Smooth muscle cell (in vitro differentiated cells): Measurements from ENCODE around the gene SMPD4. TPM values are rescaled to one million over a fixed set of nuclear protein-coding genes. Genes with fewer than 3 reads are reported as not detected.
"Not testable (repeated sequence)": the region's sequence is repeated elsewhere in the genome, so short reads cannot be mapped to it uniquely, and the experiment has no call there.

ENCODE experiments used
- DNase-seq: peaks from one replicate; lab custom pipeline; 2025; ENCODE audit not compliant: unreplicated experiment; lab: John Stamatoyannopoulos, UW
- H2AFZ ChIP-seq: fragments of 200-600 bp; sonication (generic); 2 replicates; pipeline ENCODE4 v1.6.0; 2016; ENCODE audit warnings: antibody characterized with exemption, low read depth, mild to moderate bottlenecking
- H3F3A ChIP-seq: fragments of 200-600 bp; sonication (generic); 2 replicates; pipeline ENCODE4 v1.6.0; 2017; ENCODE audit warnings: antibody characterized with exemption, low read depth
- H3K27ac ChIP-seq: fragments of 200-600 bp; sonication (generic); 2 replicates; pipeline ENCODE4 v1.5.1; 2016; ENCODE audit warnings: low read depth, mild to moderate bottlenecking
- H3K27me3 ChIP-seq: fragments of 200-600 bp; sonication (generic); 2 replicates; pipeline ENCODE4 v1.6.1; 2016; ENCODE audit warnings: low read depth, mild to moderate bottlenecking
- H3K36me3 ChIP-seq: fragments of 200-600 bp; sonication (generic); 2 replicates; pipeline ENCODE4 v1.5.1; 2016; ENCODE audit warnings: low read depth
- H3K4me1 ChIP-seq: fragments of 200-600 bp; sonication (generic); 2 replicates; pipeline ENCODE4 v1.5.1; 2016; ENCODE audit warnings: low read depth
- H3K4me2 ChIP-seq: fragments of 200-600 bp; sonication (generic); 2 replicates; pipeline ENCODE4 v1.6.0; 2016; ENCODE audit warnings: mild to moderate bottlenecking
- H3K4me3 ChIP-seq: fragments of 200-600 bp; sonication (generic); 2 replicates; pipeline ENCODE4 v1.5.1; 2016; ENCODE audit warnings: mild to moderate bottlenecking
- H3K79me2 ChIP-seq: fragments of 200-600 bp; sonication (generic); 2 replicates; pipeline ENCODE4 v1.6.0; 2016; ENCODE audit warnings: low read depth, mild to moderate bottlenecking
- H3K9ac ChIP-seq: fragments of 200-600 bp; sonication (generic); 2 replicates; pipeline ENCODE4 v1.6.0; 2016; ENCODE audit warnings: low read depth
- H3K9me3 ChIP-seq: fragments of 200-600 bp; sonication (generic); replicated peaks from 2 replicates; pipeline ENCODE4 v1.5.1; 2016; ENCODE audit warnings: low read depth
- H4K20me1 ChIP-seq: fragments of 200-600 bp; sonication (generic); 2 replicates; pipeline ENCODE4 v1.6.0; 2016; ENCODE audit warnings: low read depth
- WGBS: methylation state at CpG from one replicate; pipeline ENCODE4 v1.1.7; 2016; ENCODE audit warnings: low lambda C conversion rate; 5-methylcytosine and 5-hydroxymethylcytosine counted together
- polyA plus RNA-seq: library from polyadenylated mRNA; unstranded; fragments of >200 nt; fragmentation: Nextera tagmentation; extraction: Ambion mirVana; gene quantifications from 2 replicates; pipeline ENCODE4 v1.2.1, GENCODE V29; 2016
- total RNA-seq: library from RNA; depleted of rRNA; stranded (reverse); fragments of >200 nt; gene quantifications from 2 replicates; pipeline ENCODE4 v1.2.3, GENCODE V29; 2014
- TF ChIP-seq, protein P1 (sequence below): fragments of 200-600 bp; sonication (generic); IDR thresholded peaks from 2 replicates; pipeline ENCODE4 v1.5.1; 2017; ENCODE audit warnings: borderline replicate concordance, mild to moderate bottlenecking, antibody characterized with exemption; ENCODE audit not compliant: insufficient read depth, poor library complexity, severe bottlenecking

Gene SMPD4
- total and polyA plus RNA-seq, 2 experiments from 2014 or later, result 29.8 to 53.6 TPM

GRCh38 chr2:130138326-130138725, 43.1 kb downstream of the SMPD4 start:
- not testable (repeated sequence) for H3K27ac ChIP-seq, H3K4me1 ChIP-seq, H3K36me3 ChIP-seq, H3K4me2 ChIP-seq, H3K9ac ChIP-seq, H2AFZ ChIP-seq, DNase-seq, H3K9me3 ChIP-seq, H4K20me1 ChIP-seq, H3F3A ChIP-seq, H3K27me3 ChIP-seq, H3K4me3 ChIP-seq
- H3K79me2 ChIP-seq, result peaks cover 23% of the 10 kb centered on the region
- 95% methylated on average over 6 of the region's 13 CpGs for WGBS

DNA sequence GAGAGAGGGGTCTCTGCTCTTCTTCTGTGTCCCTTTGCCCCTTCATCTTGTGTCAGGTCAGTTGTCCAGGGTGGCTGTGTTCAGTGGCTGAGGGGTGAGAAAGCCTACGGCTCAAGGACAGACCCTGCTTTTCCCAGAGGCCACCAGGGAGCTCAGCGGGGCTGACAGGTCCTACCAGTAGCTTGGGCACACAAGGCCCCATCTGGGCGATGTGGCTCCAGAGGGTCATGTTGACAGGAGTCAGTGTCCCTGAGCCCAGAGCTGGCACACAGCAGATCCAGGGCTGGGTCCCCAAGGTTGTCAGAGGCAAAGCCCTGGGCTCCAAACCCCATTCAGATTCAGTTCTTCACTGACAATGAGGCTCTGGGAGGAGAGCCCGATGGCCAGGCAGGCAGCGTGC, 44.3 kb downstream of the SMPD4 start:
- H3K27me3 ChIP-seq, DNase-seq, H3K9me3 ChIP-seq, H3K9ac ChIP-seq, H3K36me3 ChIP-seq, H4K20me1 ChIP-seq, H3K27ac ChIP-seq, H3K4me1 ChIP-seq, H3K4me3 ChIP-seq, H2AFZ ChIP-seq, H3K4me2 ChIP-seq, H3F3A ChIP-seq: not testable (repeated sequence)
- WGBS, result 98% methylated on average over 5 of the region's 5 CpGs
- H3K79me2 ChIP-seq, result peaks cover 35% of the 10 kb centered on the region

DNA sequence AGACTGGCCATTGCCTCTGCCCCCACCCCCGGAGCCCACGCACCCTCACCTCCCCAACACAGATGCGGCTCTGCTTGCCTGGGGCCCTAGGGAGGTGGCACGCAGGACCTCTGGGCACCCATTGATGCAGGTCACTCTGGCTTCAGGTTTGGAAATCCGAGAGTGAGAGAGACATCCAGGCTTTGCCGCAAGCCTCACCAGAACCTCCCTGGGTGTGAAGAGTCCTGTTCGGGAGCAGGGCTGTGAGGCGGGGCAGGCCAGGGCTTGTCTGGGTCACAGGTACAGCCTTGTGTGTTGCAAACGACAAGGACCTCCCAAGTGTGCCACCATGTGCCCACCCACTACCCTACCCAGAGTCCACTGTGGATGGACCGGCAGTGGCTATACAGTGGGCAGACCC, 44.9 kb downstream of the SMPD4 start:
- H3K9ac ChIP-seq, DNase-seq, H3K27ac ChIP-seq, H2AFZ ChIP-seq, H4K20me1 ChIP-seq, H3K4me3 ChIP-seq, H3K4me1 ChIP-seq, H3K36me3 ChIP-seq, H3F3A ChIP-seq, H3K4me2 ChIP-seq, H3K27me3 ChIP-seq, H3K9me3 ChIP-seq: not testable (repeated sequence)
- WGBS, result 93% methylated on average over 9 of the region's 10 CpGs
- H3K79me2 ChIP-seq, result peaks cover 39% of the 10 kb centered on the region

DNA sequence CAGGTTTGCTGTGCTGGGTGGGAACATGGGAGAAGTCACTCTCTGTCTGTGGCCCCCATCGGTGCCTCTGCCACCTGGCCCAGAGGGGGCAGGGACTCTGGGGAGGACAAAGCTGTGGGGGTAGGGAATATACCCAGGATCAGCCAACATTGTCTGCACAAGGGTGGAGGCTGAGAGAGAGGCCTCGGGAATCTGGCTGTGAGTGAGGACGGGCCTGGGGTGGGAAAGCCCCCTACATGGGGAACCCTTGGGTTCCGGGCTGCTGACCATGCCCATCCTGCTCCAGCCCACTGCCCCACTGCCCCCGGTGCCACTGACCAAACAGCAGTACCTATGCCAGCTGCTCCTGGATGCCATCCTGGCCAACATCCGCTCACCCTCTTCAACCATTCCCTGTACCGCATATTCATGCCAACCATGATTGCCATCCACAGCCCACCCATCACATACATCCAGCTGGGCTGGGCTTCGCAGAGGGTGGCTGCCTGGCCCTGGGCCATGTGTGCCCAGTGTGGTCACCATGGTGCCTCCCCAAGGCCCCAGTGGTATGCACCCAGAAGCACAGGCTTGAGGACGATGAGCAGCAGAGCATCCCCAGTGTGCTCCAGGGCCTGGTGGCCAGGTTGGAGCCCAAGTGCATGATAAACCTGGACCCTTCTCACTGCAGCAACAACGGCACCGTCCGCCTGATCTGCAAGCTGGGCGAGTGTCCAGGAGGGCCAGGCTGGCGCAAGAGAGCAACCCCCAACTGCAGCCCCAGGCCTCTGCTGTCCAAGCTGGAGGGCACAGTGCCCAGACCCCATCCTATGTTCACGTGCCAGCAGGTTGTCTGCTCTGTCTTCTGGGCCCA, 45.5 kb downstream of the SMPD4 start:
- no peaks in the 10 kb centered on the region for H3K4me1 ChIP-seq
- no peaks in the 10 kb centered on the region for H3K27me3 ChIP-seq
- H3K9ac ChIP-seq, result no peak overlapping the region
- H3K4me3 ChIP-seq, result no peak overlapping the region
- H3K9me3 ChIP-seq, result no peaks in the 10 kb centered on the region
- peaks cover 39% of the 10 kb centered on the region for H3K79me2 ChIP-seq
- 97% methylated on average over 14 of the region's 15 CpGs for WGBS
- no peaks in the 10 kb centered on the region for H3F3A ChIP-seq
- DNase-seq, result no peak
- H3K27ac ChIP-seq, result no peak overlapping the region
- no peak overlapping the region for H2AFZ ChIP-seq
- no peaks in the 10 kb centered on the region for H4K20me1 ChIP-seq
- no peak overlapping the region for H3K4me2 ChIP-seq
- no peaks in the 10 kb centered on the region for H3K36me3 ChIP-seq
- TF ChIP-seq, protein P1, sequence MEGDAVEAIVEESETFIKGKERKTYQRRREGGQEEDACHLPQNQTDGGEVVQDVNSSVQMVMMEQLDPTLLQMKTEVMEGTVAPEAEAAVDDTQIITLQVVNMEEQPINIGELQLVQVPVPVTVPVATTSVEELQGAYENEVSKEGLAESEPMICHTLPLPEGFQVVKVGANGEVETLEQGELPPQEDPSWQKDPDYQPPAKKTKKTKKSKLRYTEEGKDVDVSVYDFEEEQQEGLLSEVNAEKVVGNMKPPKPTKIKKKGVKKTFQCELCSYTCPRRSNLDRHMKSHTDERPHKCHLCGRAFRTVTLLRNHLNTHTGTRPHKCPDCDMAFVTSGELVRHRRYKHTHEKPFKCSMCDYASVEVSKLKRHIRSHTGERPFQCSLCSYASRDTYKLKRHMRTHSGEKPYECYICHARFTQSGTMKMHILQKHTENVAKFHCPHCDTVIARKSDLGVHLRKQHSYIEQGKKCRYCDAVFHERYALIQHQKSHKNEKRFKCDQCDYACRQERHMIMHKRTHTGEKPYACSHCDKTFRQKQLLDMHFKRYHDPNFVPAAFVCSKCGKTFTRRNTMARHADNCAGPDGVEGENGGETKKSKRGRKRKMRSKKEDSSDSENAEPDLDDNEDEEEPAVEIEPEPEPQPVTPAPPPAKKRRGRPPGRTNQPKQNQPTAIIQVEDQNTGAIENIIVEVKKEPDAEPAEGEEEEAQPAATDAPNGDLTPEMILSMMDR, result no peak

DNA sequence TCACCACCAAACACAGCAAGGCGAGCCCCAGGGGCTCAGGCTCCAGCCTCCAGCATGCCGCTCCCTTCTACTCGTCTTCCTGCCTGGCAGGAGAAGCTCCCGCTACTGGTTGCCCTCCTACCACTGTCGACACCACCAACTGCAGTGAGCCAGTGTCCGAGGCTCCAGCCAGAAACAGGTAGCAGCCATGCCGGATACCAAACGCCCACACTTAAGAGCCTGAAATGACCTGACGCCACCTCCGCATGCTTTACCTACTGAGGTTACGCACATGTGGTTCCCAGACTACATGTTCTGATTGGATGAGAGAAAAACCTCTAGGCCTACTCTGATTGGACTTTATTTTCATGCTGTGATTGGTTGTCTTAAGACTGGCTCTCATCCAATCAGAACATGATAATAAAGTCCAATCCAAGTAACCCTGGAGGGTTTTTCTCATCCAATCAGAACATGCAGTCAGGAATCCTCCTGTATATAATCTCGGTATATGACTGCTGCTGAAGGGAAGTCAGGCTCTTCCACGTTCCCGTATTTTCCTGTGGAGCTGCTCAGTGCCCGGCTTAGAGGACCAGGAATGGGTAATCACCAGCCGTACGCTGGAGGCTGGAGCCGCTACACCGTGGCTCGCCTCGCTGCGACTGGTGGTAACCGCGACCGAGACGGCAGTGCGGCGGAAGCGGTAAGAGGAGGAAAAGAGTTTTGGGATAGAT, 52.1 kb downstream of the SMPD4 start, which contains the start of gene POTEF:
Gene POTEF, minus strand, starts transcription at position 103 of the 710 bp plus-strand sequence. CDS start 8,707 bp downstream, outside the sequence.
- not testable (repeated sequence) for H4K20me1 ChIP-seq, H3K27ac ChIP-seq, H3K9ac ChIP-seq, H3K4me1 ChIP-seq, H3F3A ChIP-seq, H3K36me3 ChIP-seq, DNase-seq, H3K9me3 ChIP-seq, H3K27me3 ChIP-seq
- H3K4me3 ChIP-seq, result peak within 1 kb of the TSS; percentile 53
- H2AFZ ChIP-seq, result peak within 1 kb of the TSS; percentile 30
- H3K4me2 ChIP-seq, result peak within 1 kb of the TSS; percentile 81
- H3K79me2 ChIP-seq, result peaks cover 26% of the 10 kb centered on the region
- 1% methylated on average over 19 of the region's 29 CpGs for WGBS

GRCh38 chr2:130128464-130128863, 52.9 kb downstream of the SMPD4 start:
- peak overlapping the region; percentile 80 for H3K4me2 ChIP-seq
- not testable (repeated sequence) for H3K9ac ChIP-seq, DNase-seq, H4K20me1 ChIP-seq, H3F3A ChIP-seq, H3K36me3 ChIP-seq, H3K4me1 ChIP-seq, H3K27me3 ChIP-seq, H2AFZ ChIP-seq, H3K9me3 ChIP-seq, H3K27ac ChIP-seq
- peaks cover 17% of the 10 kb centered on the region for H3K79me2 ChIP-seq
- peak overlapping the region; percentile 53 for H3K4me3 ChIP-seq
- WGBS, result 19% methylated on average over 8 of the region's 14 CpGs

- H3K4me3 ChIP-seq, result peak overlapping the region; percentile 53
- DNase-seq, H3F3A ChIP-seq, H3K36me3 ChIP-seq, H3K9ac ChIP-seq, H3K27me3 ChIP-seq, H2AFZ ChIP-seq, H3K9me3 ChIP-seq, H4K20me1 ChIP-seq, H3K27ac ChIP-seq, H3K4me1 ChIP-seq: not testable (repeated sequence)
- 66% methylated on average over 8 of the region's 9 CpGs for WGBS
- H3K79me2 ChIP-seq, result peaks cover 10% of the 10 kb centered on the region
- H3K4me2 ChIP-seq, result peak overlapping the region; percentile 80
These were observed 53.7 kb downstream of the SMPD4 start for GRCh38 chr2:130127726-130128125.
